BLaER1 (cell line): ENCODE measurements around the gene KIF11.
A peak's percentile ranks its signal among the peaks of the same experiment; 100 is the strongest.

ENCODE experiments used
- H3K27ac ChIP-seq: shearing (Covaris generic); formaldehyde crosslinking; 2 replicates; pipeline ENCODE4 v1.8.1; 2022
- H3K27me3 ChIP-seq: shearing (Covaris generic); formaldehyde crosslinking; 2 replicates; pipeline ENCODE4 v1.8.1; 2022
- H3K36me3 ChIP-seq: shearing (Covaris generic); formaldehyde crosslinking; 2 replicates; pipeline ENCODE4 v1.8.1; 2022
- H3K4me1 ChIP-seq: shearing (Covaris generic); formaldehyde crosslinking; 2 replicates; pipeline ENCODE4 v1.8.1; 2022
- H3K4me2 ChIP-seq: shearing (Covaris generic); formaldehyde crosslinking; 2 replicates; pipeline ENCODE4 v1.8.1; 2022
- H3K4me3 ChIP-seq: shearing (Covaris generic); formaldehyde crosslinking; 2 replicates; pipeline ENCODE4 v1.8.1; 2022
- H3K9ac ChIP-seq: shearing (Covaris generic); formaldehyde crosslinking; 2 replicates; pipeline ENCODE4 v1.8.1; 2022
- H3K9me3 ChIP-seq: shearing (Covaris generic); formaldehyde crosslinking; 2 replicates; pipeline ENCODE4 v1.8.1; 2022
- H4K20me1 ChIP-seq: shearing (Covaris generic); formaldehyde crosslinking; 2 replicates; pipeline ENCODE4 v1.8.1; 2022
- Cebpa-rat ChIP-seq: shearing (Covaris generic); IDR thresholded peaks from 2 replicates; pipeline ENCODE4 v1.8.1; 2022

KIF11 gene

GRCh38 chr10:92592761-92593618 is at the start of gene KIF11:
TSS of gene KIF11 (plus strand) at chr10:92593130. CDS start at chr10:92593376, 246 bp downstream.
- peaks cover 14% of the 10 kb centered on the region; the same call in 1 of the 2 replicates for H3K36me3 ChIP-seq
- peak within 1 kb of the TSS; percentile 95 for H3K9ac ChIP-seq
- H3K4me3 ChIP-seq: peak within 1 kb of the TSS; percentile 96
- no peaks in the 10 kb centered on the region for H3K27me3 ChIP-seq
- peaks cover 24% of the 10 kb centered on the region for H4K20me1 ChIP-seq
- peak within 1 kb of the TSS; percentile 91 for H3K4me2 ChIP-seq
- H3K9me3 ChIP-seq: peaks cover 12% of the 10 kb centered on the region
- H3K4me1 ChIP-seq: peaks cover 46% of the 10 kb centered on the region
- H3K27ac ChIP-seq: peak within 1 kb of the TSS; percentile 95
- no peak for TF ChIP-seq Cebpa-rat

DNA sequence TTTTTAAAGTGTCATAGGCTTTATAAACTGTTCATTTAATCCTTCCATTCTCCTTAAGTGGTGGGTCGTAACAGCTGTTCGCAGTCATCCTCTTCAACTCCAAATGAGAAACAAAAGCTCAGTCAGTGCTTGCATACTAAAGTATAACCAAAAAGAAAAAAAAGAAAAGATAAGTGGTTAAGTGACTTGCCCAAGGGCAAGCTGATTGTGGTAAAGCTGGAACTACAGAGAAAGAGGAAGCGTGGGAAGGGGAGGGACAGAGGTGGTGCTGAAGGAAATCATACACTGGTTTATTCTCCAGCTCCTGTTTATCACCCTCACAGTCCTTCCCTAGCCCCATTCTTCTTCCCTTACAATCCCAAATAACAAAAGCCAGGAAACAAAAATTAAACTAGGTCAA is 48.6 kb upstream of the KIF11 start:
- peaks cover 64% of the 10 kb centered on the region for H4K20me1 ChIP-seq
- no peak overlapping the region for H3K9ac ChIP-seq
- H3K9me3 ChIP-seq: no peaks in the 10 kb centered on the region
- TF ChIP-seq Cebpa-rat: no peak
- peak overlapping the region; percentile 29; the same call in 1 of the 2 replicates for H3K4me2 ChIP-seq
- H3K4me1 ChIP-seq: peaks cover 9% of the 10 kb centered on the region
- no peaks in the 10 kb centered on the region for H3K27me3 ChIP-seq
- no peak overlapping the region for H3K4me3 ChIP-seq
- H3K27ac ChIP-seq: no peak overlapping the region
- peaks cover 28% of the 10 kb centered on the region for H3K36me3 ChIP-seq

DNA sequence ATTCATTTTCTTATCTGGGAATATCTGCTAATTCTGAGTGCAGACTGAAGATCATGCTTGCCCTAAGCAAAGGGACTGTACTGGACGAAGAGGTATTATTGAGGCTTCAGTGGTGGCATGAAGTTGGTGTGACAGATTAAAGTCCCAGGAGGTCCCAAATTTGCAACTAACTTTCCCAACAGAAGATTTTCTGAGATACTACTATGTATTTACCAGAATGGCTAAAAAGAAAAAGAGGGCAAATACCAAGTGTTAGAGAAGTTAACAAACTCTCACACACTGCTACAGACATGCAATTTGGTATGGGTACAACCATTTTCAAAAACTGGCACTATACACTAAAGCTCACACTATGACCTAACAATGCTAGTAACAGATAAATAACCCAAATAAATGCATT is 47.4 kb upstream of the KIF11 start:
- Histone ChIP-seq H3K4me1 (peaks cover 9% of the 10 kb centered on the region), H3K4me3 (no peak overlapping the region), H3K27me3 (no peaks in the 10 kb centered on the region), H3K4me2 (no peak overlapping the region), H3K36me3 (peaks cover 33% of the 10 kb centered on the region), H3K9ac (no peak overlapping the region), H4K20me1 (peaks cover 56% of the 10 kb centered on the region), H3K9me3 (no peaks in the 10 kb centered on the region), H3K27ac (no peak overlapping the region)
- TF ChIP-seq Cebpa-rat: no peak

- Histone ChIP-seq H3K36me3 (peaks cover 44% of the 10 kb centered on the region), H3K27me3 (no peaks in the 10 kb centered on the region)
- no peak for TF ChIP-seq Cebpa-rat
Measured at GRCh38 chr10:92547676-92548075, 45.3 kb upstream of the KIF11 start.

GRCh38 chr10:92550924-92551323 is 42.0 kb upstream of the KIF11 start:
- Histone ChIP-seq H3K36me3 (peaks cover 72% of the 10 kb centered on the region), H3K9ac (no peak overlapping the region), H3K4me2 (no peak overlapping the region), H3K9me3 (peaks cover 32% of the 10 kb centered on the region), H3K4me1 (no peaks in the 10 kb centered on the region), H3K4me3 (no peak overlapping the region), H3K27me3 (no peaks in the 10 kb centered on the region), H3K27ac (no peak overlapping the region), H4K20me1 (peaks cover 3% of the 10 kb centered on the region; the same call in 1 of the 2 replicates)
- no peak for TF ChIP-seq Cebpa-rat

More at GRCh38 chr10:92547676-92548075, 45.3 kb upstream of the KIF11 start:
- Histone ChIP-seq H3K9me3 (no peaks in the 10 kb centered on the region), H3K9ac (no peak overlapping the region), H3K27ac (no peak overlapping the region), H3K4me1 (peaks cover 9% of the 10 kb centered on the region), H3K4me2 (no peak overlapping the region), H4K20me1 (peaks cover 35% of the 10 kb centered on the region), H3K4me3 (no peak overlapping the region)

- Histone ChIP-seq H3K4me2 (no peak overlapping the region), H3K9me3 (peaks cover 45% of the 10 kb centered on the region), H3K27ac (no peak overlapping the region), H3K27me3 (no peaks in the 10 kb centered on the region), H4K20me1 (no peaks in the 10 kb centered on the region; the same call in 1 of the 2 replicates), H3K36me3 (peaks cover 85% of the 10 kb centered on the region), H3K9ac (no peak overlapping the region), H3K4me3 (no peak overlapping the region), H3K4me1 (no peaks in the 10 kb centered on the region)
- no peak for TF ChIP-seq Cebpa-rat
Measured at GRCh38 chr10:92552310-92552709, 40.6 kb upstream of the KIF11 start.

- Histone ChIP-seq H3K27ac (no peak overlapping the region), H3K4me1 (no peaks in the 10 kb centered on the region), H3K27me3 (no peaks in the 10 kb centered on the region), H3K4me2 (no peak overlapping the region), H3K4me3 (no peak overlapping the region), H3K9ac (no peak overlapping the region), H3K9me3 (peaks cover 52% of the 10 kb centered on the region), H4K20me1 (no peaks in the 10 kb centered on the region; the same call in 1 of the 2 replicates), H3K36me3 (peaks cover 87% of the 10 kb centered on the region)
- no peak for TF ChIP-seq Cebpa-rat
Measured at GRCh38 chr10:92553959-92554358, 39.0 kb upstream of the KIF11 start.

- no peak overlapping the region for H3K9ac ChIP-seq
- no peak overlapping the region for H3K4me3 ChIP-seq
- no peaks in the 10 kb centered on the region; the same call in 1 of the 2 replicates for H4K20me1 ChIP-seq
- H3K9me3 ChIP-seq: peaks cover 63% of the 10 kb centered on the region
- no peak overlapping the region for H3K4me2 ChIP-seq
- H3K36me3 ChIP-seq: peaks cover 97% of the 10 kb centered on the region
- no peaks in the 10 kb centered on the region for H3K27me3 ChIP-seq
- no peaks in the 10 kb centered on the region for H3K4me1 ChIP-seq
- no peak overlapping the region for H3K27ac ChIP-seq
- no peak for TF ChIP-seq Cebpa-rat
Measured at GRCh38 chr10:92559046-92559445, 33.9 kb upstream of the KIF11 start.

- Histone ChIP-seq H4K20me1 (peaks cover 21% of the 10 kb centered on the region; the same call in 1 of the 2 replicates), H3K27ac (no peak overlapping the region), H3K4me3 (no peak overlapping the region), H3K4me1 (no peaks in the 10 kb centered on the region), H3K4me2 (no peak overlapping the region), H3K9ac (no peak overlapping the region), H3K36me3 (peaks cover 96% of the 10 kb centered on the region), H3K27me3 (no peaks in the 10 kb centered on the region), H3K9me3 (peaks cover 31% of the 10 kb centered on the region)
- no peak for TF ChIP-seq Cebpa-rat
Measured at GRCh38 chr10:92562424-92562823, 30.5 kb upstream of the KIF11 start.

- Histone ChIP-seq H3K27me3 (no peaks in the 10 kb centered on the region), H3K4me3 (no peak overlapping the region), H3K4me1 (peaks cover 26% of the 10 kb centered on the region), H3K9ac (0 out of 2 replicates have a peak overlapping the region, but pooled peaks have one; percentile 29), H3K27ac (no peak overlapping the region), H3K9me3 (no peaks in the 10 kb centered on the region), H3K4me2 (no peak overlapping the region), H4K20me1 (peaks cover 76% of the 10 kb centered on the region), H3K36me3 (peaks cover 64% of the 10 kb centered on the region)
- TF ChIP-seq Cebpa-rat: no peak
Measured at GRCh38 chr10:92567952-92568600, 24.9 kb upstream of the KIF11 start.
